ENCODE data around the gene OR2AE1.

OR2AE1 gene

DNA sequence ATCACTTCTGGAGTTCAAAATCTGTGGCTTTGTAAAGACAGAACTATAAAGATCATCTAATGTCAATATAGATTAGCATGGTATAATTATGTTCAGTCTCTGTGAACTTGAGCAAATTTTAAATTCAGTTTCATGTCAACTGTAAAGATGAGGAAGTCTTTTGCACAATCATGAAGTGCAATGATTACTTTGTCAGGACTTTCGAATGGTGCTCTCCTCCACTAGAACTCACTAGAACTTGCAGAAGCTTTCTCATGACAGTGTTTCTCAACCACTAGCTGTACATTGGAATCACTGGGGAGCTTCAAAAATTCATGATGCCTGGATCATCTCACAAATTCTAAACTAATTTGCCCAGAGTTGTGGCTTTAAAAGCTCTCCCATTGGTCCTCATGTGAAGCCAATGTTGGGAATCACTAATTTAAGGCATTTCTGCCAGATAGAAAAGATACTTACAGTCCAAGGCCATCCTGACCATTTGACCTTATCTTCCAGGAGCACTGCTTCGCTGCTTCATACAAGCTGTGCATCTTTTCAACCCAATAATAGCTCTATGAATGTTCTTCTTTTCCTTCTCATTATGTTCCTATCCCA, 12.9 kb downstream of the OR2AE1 start:
- POLR2A ChIA-PET: no interaction called here
- CTCF ChIA-PET: no interaction called here

DNA sequence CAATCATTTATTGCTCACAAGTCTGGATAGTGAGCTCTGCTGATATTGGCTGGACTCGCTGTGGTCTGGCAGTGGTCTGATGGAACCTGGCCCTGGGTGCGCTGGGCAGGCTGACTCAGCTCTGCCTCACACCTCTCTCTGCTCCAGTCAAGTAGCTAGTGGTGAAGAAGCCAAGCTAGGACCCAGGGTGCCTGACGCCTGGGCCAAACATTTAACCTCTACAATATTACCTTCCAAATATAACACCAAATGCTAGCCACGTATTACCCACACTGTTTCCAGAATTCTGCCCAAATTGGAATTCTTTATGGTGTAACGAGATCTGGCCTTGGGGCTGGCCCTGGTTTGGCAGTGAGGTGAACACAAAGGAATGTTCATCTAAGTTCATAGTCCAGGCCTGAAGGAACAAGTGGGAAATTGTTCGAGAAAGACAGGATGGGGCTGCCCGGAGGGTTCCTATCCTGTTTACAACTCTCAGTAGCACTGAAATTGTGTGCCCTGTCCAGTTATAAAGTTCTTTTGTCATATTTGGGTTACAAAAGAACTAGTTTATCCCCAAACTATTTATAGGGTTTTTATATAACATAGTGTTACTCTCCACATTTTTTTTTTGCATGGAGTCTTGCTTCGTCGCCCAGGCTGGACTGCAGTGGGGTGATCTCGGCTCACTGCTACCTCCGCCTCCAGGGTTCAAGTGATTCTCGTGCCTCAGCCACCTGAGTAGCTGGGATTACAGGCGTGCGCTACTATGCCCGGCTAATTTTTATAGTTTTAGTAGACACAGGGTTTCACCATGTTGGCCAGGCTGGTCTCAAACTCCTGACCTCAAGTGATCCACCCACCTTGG, 16.3 kb downstream of the OR2AE1 start:
- DNase-seq (ENCODE audit: extremely low spot score): no peak
- TF ChIP-seq, protein P1, sequence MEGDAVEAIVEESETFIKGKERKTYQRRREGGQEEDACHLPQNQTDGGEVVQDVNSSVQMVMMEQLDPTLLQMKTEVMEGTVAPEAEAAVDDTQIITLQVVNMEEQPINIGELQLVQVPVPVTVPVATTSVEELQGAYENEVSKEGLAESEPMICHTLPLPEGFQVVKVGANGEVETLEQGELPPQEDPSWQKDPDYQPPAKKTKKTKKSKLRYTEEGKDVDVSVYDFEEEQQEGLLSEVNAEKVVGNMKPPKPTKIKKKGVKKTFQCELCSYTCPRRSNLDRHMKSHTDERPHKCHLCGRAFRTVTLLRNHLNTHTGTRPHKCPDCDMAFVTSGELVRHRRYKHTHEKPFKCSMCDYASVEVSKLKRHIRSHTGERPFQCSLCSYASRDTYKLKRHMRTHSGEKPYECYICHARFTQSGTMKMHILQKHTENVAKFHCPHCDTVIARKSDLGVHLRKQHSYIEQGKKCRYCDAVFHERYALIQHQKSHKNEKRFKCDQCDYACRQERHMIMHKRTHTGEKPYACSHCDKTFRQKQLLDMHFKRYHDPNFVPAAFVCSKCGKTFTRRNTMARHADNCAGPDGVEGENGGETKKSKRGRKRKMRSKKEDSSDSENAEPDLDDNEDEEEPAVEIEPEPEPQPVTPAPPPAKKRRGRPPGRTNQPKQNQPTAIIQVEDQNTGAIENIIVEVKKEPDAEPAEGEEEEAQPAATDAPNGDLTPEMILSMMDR (IDR thresholded peaks at IDR 0.05; ENCODE audit: control extremely low read depth, extremely low read depth, low read depth, missing control alignments): no peak
- ChIA-PET POLR2A (no interaction called here), CTCF (no interaction called here)

More for the DNA sequence above, 12.9 kb downstream of the OR2AE1 start:
- TF ChIP-seq, protein P1 (IDR thresholded peaks at IDR 0.05; ENCODE audit: control extremely low read depth, extremely low read depth, low read depth, missing control alignments): no peak
- DNase-seq (ENCODE audit: extremely low spot score): no peak

GRCh38 chr7:99855236-99855635, 21.6 kb downstream of the OR2AE1 start:
- no peak for DNase-seq (ENCODE audit: extremely low spot score)
- ChIA-PET POLR2A (no interaction called here), CTCF (interaction anchor here (0.9 kb wide), 1 partner anchor 14 kb away, joined by 3 read pairs; no protein-coding TSS in a partner anchor)
- TF ChIP-seq, protein P1 (IDR thresholded peaks at IDR 0.05; ENCODE audit: control extremely low read depth, extremely low read depth, low read depth, missing control alignments): no peak

GRCh38 chr7:99848420-99849216, 28.2 kb downstream of the OR2AE1 start:
- ChIA-PET CTCF (no interaction called here), POLR2A (no interaction called here)
- DNase-seq (ENCODE audit: extremely low spot score): no peak
- TF ChIP-seq, protein P1 (IDR thresholded peaks at IDR 0.05; ENCODE audit: control extremely low read depth, extremely low read depth, low read depth, missing control alignments): no peak

- CTCF ChIA-PET: no interaction called here
These were observed 32.5 kb downstream of the OR2AE1 start for GRCh38 chr7:99844328-99844727.

GRCh38 chr7:99843808-99844207, 33.0 kb downstream of the OR2AE1 start:
- ChIA-PET CTCF (no interaction called here), POLR2A (no interaction called here)
- TF ChIP-seq, protein P1 (IDR thresholded peaks at IDR 0.05; ENCODE audit: control extremely low read depth, extremely low read depth, low read depth, missing control alignments): no peak
- no peak for DNase-seq (ENCODE audit: extremely low spot score)

More at GRCh38 chr7:99844328-99844727, 32.5 kb downstream of the OR2AE1 start:
- TF ChIP-seq, protein P1 (IDR thresholded peaks at IDR 0.05; ENCODE audit: control extremely low read depth, extremely low read depth, low read depth, missing control alignments): no peak
- POLR2A ChIA-PET: no interaction called here
- no peak for DNase-seq (ENCODE audit: extremely low spot score)
